CD4-positive, alpha-beta T cell treated with Interleukin-2 at 100 ng/mL for 4 hours (primary cell): ENCODE measurements around the gene MYO5B.

Experiments used
- DNase-seq: peaks from one replicate; pipeline ENCODE4 v3.0.0-alpha.2; 2020; ENCODE audit warnings: low spot score

The MYO5B gene

DNA sequence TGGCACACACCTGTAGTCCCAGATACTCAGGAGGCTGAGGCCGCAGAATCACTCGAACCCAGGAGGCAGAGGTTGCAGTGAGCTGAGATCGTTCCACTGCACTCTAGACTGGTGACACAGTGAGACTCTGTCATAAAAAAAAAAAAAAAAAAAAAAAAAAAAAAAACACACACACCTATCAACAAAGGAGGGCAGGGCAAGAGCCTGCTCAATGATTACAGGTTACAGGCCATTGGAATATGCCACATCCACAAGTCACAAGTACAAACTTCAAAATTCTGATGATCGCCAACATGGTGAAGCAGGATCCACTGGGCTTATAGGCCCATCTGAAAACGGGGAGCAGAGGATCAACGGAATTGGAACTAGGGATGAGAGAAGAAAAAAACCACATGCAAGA lies 6.3 kb downstream of the MYO5B start:
- no peak for DNase-seq

DNA sequence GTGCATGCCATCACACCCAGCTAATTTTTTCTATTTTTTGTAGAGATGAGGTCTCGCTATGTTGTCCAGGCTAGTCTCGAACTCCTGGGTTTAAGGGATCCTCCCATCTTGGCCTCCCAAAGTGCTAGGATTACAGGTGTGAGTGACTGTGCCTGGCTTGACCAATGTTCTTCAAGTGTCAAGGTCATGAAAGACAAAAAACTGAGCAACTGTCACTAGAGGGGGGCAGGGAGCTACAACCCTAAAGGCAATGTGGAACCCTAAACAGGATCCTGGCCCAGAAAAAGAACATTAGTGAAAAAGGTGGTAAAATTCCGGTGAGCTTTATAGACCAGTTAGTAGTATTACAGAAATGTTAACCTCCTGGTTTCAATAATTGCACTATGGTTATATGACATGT lies 7.3 kb downstream of the MYO5B start:
- no peak for DNase-seq

DNA sequence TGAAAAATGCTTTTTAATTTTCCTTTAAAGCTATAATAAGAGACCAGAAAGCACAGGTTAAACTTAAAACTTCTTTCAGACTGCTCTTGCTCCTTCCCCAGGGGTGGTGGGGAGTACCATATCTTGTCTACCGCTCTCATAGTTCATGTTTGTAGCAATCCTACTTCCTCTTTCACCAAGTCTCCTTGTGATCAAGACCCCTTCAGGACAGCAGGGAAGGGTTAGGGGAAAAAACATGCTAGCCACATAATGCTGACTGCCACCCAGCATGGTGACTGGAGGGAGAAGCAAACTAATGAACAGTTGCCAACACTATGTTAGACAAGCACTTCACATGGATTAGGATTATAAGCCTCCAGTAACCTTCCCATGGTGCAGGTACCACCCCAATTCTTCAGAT lies 8.6 kb downstream of the MYO5B start:
- DNase-seq: no peak

DNA sequence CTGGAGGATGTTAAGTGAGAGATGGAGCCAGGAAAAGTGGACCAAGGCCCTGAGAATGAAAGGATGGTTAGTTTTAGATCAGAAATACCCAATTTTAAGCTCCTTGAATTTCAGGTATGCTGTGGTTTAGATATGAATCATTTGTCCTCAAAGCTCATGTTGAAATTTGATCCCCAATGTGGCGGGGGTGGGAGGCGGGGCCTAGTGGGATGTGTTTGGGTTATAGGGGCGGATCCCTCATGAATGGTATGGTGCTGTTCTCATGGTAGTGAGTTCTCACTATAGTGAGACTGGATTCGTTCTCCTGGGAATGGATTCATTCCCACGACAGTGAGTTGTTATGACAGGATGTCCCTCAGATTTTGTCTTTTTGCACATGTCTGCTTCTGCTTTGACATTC lies 11.4 kb downstream of the MYO5B start:
- DNase-seq: no peak

DNA sequence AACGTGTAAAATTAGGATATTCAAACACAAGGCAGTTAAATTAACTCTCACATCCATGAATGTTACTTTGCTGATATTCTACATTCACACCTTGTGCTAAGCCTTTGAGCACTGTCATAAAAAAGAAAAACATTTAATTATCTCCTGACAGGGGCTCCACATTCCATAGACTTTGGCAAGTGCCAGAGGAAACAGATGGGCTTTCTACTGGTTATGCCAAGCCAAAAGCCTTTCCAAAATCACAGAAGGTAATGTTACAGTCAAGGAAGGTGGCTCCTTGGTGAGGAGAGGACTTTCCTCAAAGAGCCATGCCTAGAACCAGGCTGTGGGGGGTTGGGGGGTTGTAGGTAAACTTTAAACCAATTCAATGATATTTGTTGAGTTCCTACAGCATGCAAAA lies 12.4 kb downstream of the MYO5B start:
- DNase-seq: no peak

DNA sequence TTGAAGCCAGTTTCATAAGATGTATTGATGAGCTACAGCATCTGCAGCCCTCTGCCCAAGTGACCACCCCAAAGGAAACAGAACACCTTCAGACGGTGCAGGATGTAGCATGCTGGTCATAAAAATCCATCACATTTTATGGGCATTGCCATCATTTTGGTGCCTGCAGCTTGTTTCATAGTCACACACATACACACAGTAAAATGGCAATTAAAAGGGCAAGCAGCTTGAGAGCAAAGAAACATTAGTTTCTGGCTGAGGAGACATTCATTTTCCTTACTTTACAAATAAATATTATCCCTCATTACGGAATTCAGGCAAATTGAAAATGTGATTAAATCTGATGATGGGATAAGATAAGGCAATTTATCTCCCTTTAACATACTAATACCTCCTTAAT lies 13.4 kb downstream of the MYO5B start:
- no peak for DNase-seq

DNA sequence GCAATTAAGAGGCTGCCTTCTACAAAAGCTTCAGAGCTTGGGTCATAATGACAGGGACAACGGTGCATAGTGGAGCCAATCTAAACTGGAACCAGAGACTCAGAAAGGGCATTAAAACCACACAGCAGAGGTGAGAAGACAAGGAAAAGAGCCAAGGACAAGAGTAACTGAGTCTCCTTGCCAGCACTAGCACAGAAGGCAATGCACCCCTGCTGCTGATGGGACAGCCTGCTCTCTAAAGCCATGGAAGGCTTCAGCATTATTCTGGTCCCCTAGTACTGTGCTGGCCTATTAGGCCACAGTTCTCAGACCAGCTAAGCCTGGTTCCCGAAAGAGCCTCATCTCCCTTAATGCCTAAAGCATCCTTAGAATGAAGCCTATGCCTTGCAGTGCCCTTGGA lies 15.5 kb downstream of the MYO5B start:
- no peak for DNase-seq

DNA sequence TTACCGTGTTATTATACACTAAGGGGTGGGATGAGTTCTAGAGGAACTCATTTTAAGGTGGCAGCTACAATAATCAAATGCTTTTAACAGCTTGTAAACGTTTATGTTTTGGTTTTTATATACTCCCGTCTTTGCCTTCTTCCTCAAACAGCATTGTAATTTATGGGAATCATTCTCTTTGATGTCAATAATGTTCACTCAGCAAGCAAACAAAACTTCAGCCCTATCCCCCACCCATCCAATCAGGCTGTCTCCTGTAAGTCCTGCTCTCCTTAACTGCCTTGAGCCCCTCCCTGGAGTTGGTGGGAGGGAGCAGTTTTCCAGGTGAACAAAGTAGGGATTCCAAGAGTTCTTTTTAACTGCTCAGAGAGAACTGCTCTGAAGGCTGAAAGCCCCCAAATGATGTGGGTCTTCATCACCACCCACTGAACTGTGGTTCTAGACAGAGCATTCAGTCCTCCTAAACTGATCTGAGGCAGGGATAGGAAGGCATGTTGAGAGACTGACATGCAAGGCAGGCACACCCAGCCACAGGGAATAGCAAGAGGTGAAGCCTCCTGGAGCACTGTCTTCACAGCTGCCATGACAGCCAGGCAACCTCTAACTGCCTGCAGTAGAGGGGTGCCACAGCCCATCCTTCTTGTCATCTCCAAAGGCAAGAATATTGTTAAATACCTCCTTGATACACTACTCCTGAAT lies 17.5 kb downstream of the MYO5B start:
- DNase-seq: no peak

DNA sequence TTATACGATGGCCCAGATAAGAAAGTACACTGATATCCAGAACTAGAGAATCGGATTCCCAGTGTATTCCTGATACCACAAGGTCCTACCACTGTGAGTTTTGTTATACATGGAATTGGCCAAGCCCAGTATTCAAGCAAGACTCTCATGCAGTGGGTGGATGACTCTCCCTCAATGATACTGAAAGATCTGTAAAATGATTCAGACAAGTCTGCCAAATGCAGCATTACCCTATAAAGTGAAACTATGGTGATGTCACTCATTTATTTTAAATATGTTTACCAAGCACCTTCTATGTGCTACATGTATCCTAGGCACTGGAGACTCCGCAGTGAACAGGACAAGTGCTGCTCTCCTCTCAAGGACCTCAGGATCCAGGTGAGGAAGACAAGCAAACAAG lies 22.6 kb downstream of the MYO5B start:
- DNase-seq: no peak

DNA sequence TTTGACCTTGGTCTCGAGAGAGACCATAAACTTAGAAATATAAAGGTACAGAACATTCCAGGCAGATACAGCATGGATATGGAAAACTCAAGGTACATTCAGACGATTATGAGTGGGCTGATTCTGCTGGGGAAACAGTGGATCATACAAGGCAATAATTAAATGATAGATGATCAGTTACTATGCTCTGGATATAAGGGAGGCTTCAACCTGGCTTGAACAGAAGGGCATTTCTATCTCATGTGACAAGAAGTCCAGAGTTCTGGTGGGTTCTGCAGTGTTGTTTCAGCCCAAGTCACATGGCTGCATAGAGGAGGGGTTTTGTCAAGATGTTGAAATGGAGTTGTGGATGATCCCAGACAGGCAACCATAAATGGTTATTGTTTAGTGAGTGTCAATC lies 23.5 kb downstream of the MYO5B start:
- no peak for DNase-seq

DNA sequence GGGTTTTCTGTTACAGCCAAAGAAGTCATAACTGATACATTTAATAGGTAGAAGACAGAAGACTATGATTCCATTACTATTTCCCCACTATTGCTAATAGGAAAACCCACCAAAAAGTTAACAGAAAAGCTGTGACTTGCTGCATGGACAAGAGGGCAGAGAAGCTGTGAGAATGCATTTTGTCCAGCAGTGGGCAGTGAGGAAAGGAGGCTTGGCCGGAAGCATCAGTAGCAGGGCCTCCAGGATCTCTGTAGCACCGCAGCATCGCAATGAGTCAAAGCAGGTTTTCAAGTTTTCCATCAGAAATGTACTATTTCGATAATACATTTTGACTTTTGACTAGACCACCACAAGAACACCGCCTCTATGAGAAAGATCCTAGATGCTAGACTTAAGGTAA lies 24.9 kb downstream of the MYO5B start:
- DNase-seq: no peak

DNA sequence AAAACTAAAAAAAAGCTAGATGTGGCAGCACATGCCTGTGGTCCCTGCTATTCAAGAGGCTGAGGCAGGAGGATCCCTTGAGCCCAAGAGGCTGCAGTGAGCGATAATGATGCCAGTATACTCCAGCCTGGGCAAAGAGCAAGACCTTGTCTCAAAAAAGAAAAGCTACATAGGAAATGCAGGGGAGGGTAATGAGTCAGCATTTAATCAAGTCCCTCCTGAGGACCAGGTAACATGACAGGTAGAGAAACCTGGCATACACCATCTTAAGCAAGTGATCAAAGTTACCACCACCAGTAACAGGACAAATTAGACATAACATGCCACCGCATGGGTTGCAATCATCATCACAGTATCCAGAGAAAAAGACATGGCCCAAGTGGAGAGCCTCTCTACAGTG lies 25.8 kb downstream of the MYO5B start:
- DNase-seq: no peak

DNA sequence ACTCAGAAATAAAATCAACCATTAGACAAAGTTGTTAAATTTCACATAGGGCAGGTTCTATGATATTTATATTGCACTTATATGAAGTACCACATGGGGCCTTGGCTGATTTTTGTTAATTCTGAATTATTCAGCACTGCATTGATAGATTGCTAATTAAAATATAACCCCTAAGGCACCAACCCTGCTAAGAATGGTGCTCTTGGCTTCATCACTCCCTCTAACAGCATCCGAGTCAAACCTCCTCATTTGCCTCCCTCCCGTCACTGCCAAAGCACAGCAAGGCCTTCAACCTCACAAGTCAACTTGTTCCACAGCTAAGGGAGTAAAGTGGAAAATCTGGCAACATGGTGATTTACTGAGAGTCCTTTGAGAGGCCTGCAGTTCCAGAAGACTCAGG lies 27.0 kb downstream of the MYO5B start:
- DNase-seq: no peak

DNA sequence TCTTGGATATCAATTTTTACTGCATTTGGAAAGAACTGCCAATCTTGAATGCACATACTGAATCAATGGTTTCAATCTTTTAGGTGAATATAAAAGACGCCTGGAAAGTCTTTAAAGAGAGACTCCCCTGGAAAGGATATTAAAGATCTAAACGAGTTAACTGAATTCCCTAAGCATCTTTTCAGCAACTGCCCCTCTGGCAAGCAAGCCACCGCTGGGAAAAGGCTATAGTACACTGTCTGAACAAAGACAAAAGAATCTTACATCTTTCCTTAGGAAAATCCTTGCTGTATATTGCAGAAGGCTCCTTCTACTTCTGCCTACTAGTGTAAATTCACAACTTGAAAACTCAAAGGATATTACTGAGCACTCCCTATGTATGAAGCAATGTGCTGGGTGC lies 28.0 kb downstream of the MYO5B start:
- no peak for DNase-seq

DNA sequence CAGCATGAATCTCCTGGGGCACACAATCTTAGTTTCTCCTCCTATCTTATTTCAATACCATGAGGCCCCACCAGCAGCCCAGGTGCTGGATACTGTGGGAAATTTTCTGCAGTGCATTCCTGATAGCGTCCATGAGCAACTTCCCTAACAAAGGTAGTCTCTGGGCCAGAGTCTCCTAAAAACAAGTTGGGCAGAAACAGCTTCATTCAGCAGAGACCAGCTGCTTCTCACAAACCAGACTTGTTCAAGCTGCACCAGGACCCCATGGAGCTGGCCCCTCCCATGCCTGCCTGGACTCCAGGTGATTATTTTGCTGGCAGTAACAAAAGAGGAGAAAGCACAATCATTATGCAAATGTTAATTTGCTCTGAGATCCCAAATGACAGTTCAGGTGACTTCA lies 31.4 kb downstream of the MYO5B start:
- DNase-seq: no peak

DNA sequence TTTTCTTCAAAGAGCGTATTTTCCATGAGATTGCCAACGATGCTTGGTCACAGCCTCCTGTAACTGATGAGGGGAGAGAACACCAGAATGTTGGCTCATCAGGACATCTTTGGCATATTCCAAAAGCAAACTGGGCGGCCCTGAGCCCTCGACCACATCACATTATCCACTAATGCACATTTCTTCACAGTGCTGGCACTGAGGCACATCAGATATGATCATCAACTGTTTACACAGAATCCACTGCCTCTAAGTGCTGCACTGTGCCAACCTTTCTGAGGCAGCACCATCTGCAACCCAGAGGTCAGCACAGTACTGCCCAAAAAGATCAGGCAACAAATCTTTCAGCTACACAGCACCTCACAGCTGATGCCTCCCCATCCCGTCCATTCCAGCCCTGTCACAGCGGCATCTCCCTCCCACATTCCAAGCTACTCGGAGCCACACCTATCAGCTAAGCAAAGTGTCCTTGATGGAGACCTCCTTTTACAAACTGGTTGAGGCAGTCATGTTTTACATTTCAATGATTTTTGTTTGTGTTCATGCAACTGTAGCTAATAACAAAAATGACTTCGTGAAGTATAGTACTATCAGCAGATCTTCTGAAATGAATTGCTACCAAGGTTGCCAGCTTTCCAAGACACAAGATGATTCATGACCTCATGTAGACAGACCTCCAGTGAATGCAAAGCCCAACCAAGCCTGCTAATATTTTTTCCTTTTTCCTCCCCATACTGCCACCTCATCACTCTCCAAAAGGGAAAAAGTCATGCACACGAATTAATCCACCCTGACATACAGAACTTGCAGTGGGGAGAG lies 32.3 kb downstream of the MYO5B start:
- DNase-seq: no peak

DNA sequence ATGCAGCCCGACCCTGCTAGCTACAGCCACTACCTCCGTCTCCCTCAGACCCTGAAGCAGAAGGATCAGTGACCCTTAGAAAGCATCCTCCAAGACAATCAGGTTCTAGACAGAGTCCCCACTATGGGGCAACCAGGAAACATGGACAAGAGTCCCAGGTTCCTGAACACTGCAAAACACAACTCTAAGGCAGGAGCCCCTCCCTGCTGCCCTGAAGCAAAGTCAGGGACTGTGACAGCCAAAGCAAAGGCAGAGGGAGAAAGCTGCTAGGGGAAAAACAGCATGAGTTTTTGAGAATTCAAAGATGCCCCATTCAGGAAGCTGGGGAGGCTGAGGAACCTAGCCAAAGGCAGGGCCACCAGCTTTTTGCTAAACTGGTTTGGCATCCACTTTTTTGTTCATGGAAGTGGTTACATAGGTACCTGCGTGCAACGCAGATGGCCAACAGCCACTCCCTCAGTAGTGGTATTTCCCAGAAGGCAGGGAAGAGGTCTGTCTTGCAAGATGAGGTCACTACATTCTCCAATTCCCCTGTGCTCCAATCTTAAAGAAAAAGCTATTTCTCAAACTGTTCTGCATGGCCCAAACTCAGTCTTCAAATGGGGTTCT lies 33.2 kb downstream of the MYO5B start:
- no peak for DNase-seq

DNA sequence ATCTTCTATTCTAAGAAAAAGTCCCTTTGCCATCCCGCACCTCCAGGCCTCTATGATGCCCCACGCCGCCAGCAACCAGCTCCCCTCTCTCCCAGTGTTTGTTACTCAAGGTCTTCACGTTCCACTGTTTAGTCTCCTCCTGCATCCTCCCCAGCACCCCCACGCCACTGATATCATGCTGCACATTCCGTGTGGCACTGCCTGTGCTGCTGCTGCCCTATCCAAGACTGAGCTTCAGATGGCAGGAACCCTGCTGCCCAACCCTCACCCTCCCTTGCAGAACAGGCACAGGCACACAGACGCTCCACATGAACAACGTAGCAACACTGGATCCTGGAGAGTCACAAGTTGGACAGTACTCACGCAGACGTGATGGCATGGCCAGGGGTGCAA lies 35.3 kb downstream of the MYO5B start:
- no peak for DNase-seq

DNA sequence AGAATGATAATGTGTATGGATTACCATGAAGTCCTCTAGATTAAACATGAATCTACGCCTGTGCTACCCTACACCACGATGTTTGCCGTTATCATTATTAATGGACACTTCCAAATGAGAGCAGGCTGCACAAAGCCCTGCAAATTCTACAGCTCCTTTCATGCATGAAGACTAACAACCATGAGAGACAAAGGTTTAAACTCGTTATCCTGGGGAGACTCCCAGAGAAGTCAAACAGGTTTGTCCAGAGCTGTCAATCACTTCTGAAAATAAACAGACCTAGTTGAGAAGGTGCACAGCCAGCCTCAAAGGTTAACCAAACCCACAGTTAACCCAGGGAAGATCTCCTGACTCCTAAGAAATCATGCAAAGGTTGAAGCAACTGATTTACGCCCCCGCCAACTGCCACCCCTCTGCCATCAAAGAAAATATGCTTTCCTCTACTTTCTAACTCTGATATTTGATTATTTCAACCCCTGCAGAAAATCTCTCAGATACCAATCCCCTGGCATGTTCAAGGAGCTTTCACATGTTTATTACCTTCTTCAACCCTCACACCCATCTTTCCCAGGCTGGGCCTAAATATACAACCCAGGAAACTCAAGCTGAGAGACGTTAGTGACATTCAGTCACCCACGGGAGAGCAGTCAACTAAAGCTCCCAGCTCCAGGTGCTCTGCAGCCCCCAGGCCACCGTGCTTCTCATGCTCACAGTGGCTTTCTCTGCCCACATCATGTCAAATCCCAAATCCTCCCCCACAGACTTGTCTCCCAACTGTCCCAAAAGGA lies 35.9 kb downstream of the MYO5B start:
- no peak for DNase-seq

DNA sequence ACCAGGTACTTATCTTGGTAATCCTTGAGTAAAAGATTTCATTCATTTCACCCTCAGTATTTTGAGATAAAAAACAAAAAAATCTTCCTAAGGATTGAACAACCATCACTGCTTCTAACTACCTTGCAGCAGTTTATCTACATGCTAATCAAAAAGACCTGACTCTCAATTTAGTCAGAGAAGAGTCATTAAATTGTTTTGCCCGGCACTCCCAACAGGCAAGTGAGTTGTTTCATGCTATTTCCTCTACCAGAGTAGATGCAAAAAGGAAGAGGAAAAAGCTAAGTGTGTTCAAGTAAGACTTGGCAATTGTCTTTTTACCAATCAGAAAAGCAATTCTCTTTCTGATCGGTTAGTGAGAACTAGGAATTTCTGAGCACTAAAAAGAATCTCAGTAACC lies 39.5 kb downstream of the MYO5B start:
- DNase-seq: no peak

DNA sequence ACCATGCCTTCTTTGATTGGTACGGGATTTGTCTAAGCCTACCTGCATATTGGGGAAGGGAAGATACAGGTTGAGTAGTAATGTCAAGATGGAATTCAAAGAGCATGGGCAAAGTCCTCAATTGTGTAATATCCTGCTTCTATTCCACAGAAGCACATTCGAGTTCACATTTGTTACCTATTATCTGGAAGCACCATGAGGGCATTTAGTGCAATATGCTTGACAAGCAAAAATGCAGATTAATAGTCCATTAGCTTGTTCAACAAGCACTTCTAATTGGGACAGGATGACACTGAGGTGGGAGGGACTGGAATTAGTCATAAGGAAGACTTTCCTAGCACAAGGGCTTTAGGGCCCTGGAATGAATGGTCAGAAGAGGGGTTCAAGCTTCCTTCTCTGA lies 40.5 kb downstream of the MYO5B start:
- no peak for DNase-seq

DNA sequence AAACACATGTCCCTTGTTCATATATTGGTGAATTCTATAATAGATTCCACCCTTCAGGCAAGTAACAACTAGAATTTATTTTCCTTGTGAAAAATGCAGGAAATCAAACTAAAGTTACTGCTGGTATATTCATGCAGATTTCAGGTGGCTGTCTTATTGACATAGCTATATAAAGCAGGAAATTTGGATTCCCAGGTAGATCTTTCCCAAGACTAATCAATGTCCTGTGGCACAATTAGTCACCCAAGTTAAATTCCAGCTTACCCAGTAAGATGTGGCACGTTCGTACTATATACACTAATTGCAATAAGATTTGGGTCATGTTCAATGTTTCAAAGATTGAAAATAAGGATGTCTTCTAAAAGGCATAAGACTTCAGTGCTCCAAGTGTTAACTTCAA lies 42.0 kb downstream of the MYO5B start:
- DNase-seq: no peak

DNA sequence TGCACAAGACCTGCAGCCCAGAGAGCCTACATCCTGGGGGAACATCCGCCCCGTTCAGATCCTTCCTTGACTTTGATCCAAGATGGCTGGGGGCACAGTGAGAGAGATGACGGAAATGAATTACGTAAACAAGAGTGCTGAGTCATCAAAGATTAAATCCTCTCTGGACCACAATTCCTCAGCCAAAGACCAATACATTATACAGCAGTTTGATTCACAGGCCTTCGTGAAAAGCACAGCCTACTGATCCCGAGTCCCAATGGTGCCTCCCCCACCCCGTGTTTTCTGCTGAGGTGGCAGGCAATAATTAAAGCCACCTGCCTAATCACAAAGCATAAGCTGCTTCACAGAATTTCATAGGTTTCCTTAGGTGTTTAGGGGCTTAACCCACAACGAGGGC lies 43.0 kb downstream of the MYO5B start:
- no peak for DNase-seq
